Measurements from ENCODE around the gene SLC39A1.

- TF ChIP-seq CTCF (IDR thresholded peaks at IDR 0.05; ENCODE audit: poor library complexity, severe bottlenecking) (no peak), EP300 (conservative IDR thresholded peaks at IDR 0.05; ENCODE audit: poor library complexity, severe bottlenecking) (no peak), EZH2 (IDR thresholded peaks at IDR 0.05; ENCODE audit: borderline replicate concordance, insufficient read depth, low read length, poor library complexity, severe bottlenecking) (no peak), POLR2AphosphoS5 (IDR thresholded peaks at IDR 0.05) (no peak)
Measured at GRCh38 chr1:153951183-153951582, 12.2 kb downstream of the SLC39A1 start.

All from neural cell (in vitro differentiated cells).